Measurements from ENCODE around the gene CAPN3. TPM values are rescaled to one million over a fixed set of nuclear protein-coding genes. Genes with fewer than 3 reads are reported as not detected.

Gene CAPN3
- total RNA-seq, 1 donor from 2014 or later = 4.5 TPM

GRCh38 chr15:42358141-42358540, 1.2 kb upstream of the CAPN3 start:
- no peak for ATAC-seq

- no peak for ATAC-seq
Observed at GRCh38 chr15:42359985-42360384, 684 bp downstream of the CAPN3 start.

GRCh38 chr15:42360535-42361112, 1.3 kb downstream of the CAPN3 start:
- no peak for ATAC-seq

- ATAC-seq = no peak
Observed at GRCh38 chr15:42363487-42363886, 4.2 kb downstream of the CAPN3 start.

- ATAC-seq = no peak
Observed at GRCh38 chr15:42363942-42364341, 4.6 kb downstream of the CAPN3 start.

- ATAC-seq = no peak
Observed at GRCh38 chr15:42364529-42364928, 5.2 kb downstream of the CAPN3 start.

- ATAC-seq = no peak
Observed at GRCh38 chr15:42365921-42366550, 6.7 kb downstream of the CAPN3 start.

- no peak for ATAC-seq
Observed at GRCh38 chr15:42367041-42367440, 7.7 kb downstream of the CAPN3 start.

GRCh38 chr15:42368096-42368495, 8.8 kb downstream of the CAPN3 start:
- ATAC-seq = no peak

- no peak for ATAC-seq
Observed at GRCh38 chr15:42371096-42371495, 11.8 kb downstream of the CAPN3 start.

- ATAC-seq = no peak
Observed at GRCh38 chr15:42373274-42373673, 14.0 kb downstream of the CAPN3 start.

GRCh38 chr15:42373936-42374335, 14.6 kb downstream of the CAPN3 start:
- no peak for ATAC-seq

- no peak for ATAC-seq
Observed at GRCh38 chr15:42374810-42375209, 15.5 kb downstream of the CAPN3 start.

- no peak for ATAC-seq
Observed at GRCh38 chr15:42375252-42375651, 16.0 kb downstream of the CAPN3 start.

GRCh38 chr15:42375941-42376340, 16.6 kb downstream of the CAPN3 start:
- no peak for ATAC-seq

GRCh38 chr15:42378011-42378410, 18.7 kb downstream of the CAPN3 start:
- ATAC-seq = no peak

GRCh38 chr15:42384597-42384996, 25.3 kb downstream of the CAPN3 start:
- no peak for ATAC-seq

GRCh38 chr15:42385206-42385979, 26.1 kb downstream of the CAPN3 start:
- peak; percentile 56 for ATAC-seq

GRCh38 chr15:42385980-42386700, 26.8 kb downstream of the CAPN3 start:
- ATAC-seq = no peak

- no peak for ATAC-seq
Observed at GRCh38 chr15:42387603-42388002, 28.3 kb downstream of the CAPN3 start.

- ATAC-seq = no peak
Observed at GRCh38 chr15:42392309-42393024, 33.2 kb downstream of the CAPN3 start.

GRCh38 chr15:42394106-42394505, 34.8 kb downstream of the CAPN3 start:
- ATAC-seq = no peak

- ATAC-seq = peak; percentile 46
Observed at GRCh38 chr15:42395838-42396237, 36.5 kb downstream of the CAPN3 start.

Data from esophagus mucosa (tissue), 1 donor.